Stimulated activated CD8-positive, alpha-beta memory T cell treated with anti-CD3 and anti-CD28 coated beads, Interleukin-2, amount 100 ng/mL, for 1 hour (primary cell): ENCODE measurements around the gene TMEM183A.
A peak's percentile ranks its signal among the peaks of the same experiment; 100 is the strongest.
"Not testable (repeated sequence)": the region's sequence is repeated elsewhere in the genome, so short reads cannot be mapped to it uniquely, and the experiment has no call there.

ENCODE experiments used
- DNase-seq, 2 donors: peaks; one replicate each; pipeline ENCODE4 v3.0.0-alpha.2; 2020; ENCODE audit warnings: low read depth in 2 of 2

The TMEM183A gene, protein sequence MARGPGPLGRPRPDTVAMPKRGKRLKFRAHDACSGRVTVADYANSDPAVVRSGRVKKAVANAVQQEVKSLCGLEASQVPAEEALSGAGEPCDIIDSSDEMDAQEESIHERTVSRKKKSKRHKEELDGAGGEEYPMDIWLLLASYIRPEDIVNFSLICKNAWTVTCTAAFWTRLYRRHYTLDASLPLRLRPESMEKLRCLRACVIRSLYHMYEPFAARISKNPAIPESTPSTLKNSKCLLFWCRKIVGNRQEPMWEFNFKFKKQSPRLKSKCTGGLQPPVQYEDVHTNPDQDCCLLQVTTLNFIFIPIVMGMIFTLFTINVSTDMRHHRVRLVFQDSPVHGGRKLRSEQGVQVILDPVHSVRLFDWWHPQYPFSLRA

GRCh38 chr1:203006948-203007871 is at the start of gene TMEM183A:
Gene TMEM183A, plus strand, starts transcription at chr1:203007374. Its CDS starts 92 bp downstream, at chr1:203007466.
- DNase-seq = peak; percentile 88 to 90

- DNase-seq = peak; percentile 84 to 88
These were observed 49.2 kb upstream of the TMEM183A start, which contains the start of gene ADIPOR1 for GRCh38 chr1:202957733-202958543. Gene ADIPOR1, minus strand, starts transcription at chr1:202958312. Its CDS starts 7,242 bp downstream, at chr1:202951070.

GRCh38 chr1:202958544-202959275 is 48.5 kb upstream of the TMEM183A start:
- no peak for DNase-seq

DNA sequence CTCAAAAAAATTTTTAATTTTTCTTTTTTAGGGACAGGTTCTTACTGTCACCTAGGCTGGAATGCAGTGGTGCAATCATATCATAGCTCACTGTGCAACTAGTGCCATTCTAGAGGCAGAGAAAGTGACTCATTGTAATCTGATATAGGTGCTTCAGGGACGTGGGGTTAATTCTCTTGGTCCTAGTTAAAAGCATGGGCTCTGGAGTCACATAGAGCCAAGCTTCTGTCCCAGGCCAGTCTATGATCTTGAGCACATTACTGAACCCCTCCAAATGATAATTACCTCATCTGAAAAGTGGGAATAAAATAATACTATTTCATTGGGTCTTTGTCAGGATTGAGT is 47.9 kb upstream of the TMEM183A start:
- DNase-seq = no peak

DNA sequence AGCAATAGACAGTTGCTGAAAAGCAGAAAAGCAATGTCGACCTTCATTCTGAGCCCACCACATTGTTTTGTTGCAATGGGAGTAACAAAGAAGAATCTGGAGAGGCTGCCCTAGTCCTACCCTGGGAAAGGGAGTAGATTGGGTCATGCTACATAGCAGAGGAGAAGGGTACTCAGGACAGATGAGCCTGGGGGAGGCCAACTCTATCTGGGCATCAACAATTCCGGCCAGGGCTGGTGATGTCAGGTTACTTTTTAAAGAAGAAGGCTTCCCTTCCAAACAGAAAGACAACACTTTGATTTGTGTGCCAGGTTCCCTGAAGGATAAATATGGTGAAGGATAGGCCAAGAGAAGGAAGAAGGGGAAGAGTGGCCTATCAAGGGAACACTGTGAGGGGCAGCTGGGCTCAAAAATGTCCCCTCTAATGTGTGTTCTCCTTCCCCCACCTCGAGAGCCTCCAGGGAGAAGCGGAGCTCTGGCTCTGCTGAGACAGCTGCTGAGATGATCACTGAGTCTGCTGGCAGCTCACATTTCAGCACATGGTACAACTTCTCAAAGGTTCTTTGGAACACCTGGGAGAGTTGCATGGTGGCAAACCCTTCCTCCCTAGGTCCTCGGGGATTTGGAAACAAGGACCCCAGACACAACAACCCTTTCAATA is 45.8 kb upstream of the TMEM183A start:
- no peak for DNase-seq

GRCh38 chr1:202964791-202965410 is 42.3 kb upstream of the TMEM183A start:
- no peak for DNase-seq

GRCh38 chr1:202965422-202965821 is 41.8 kb upstream of the TMEM183A start:
- DNase-seq = no peak

DNA sequence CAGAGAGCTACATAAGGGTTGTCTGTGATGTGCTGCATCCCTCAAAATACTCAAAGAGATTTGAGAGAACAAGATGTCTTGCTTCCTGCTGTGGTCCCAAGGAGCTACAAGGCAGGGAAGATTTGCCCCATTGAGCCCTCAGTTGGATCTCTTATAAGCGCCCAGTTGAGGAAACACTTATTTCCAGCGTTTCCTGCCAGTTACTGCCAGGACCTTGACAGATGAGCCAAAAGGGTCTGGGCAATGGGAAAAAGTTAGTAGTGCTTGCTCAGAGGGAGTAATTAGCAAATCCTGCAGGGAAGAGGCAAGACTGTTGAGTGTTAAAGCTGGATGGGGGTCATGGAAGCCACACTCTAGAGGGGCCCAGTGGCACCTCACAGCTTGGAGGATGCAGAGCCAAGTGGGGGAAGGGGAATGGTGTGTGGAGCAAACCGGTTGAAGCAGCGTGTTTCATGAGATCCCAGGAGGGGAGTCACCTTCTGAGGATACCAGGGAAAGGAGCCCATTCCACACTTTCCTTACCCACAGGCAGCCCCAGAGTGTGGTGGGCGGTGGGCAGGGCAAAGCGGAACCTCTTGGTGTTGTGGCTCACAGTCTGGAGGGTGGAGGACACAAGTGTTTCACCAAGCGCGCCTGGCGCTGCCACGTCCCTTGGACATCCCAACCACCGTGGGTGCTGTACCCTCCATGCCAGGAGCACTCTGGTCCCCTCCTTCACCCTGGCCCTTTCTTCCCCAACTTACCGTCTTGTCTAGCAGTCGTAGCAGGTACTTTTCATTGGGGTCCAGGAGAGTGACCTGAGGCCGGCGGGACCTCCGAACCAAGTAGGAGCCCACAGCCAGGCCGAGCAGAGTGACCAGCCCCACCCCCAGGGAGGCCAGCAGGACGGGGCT is 40.9 kb upstream of the TMEM183A start:
- DNase-seq = no peak

GRCh38 chr1:202967684-202968281 is 39.4 kb upstream of the TMEM183A start:
- DNase-seq = no peak

DNA sequence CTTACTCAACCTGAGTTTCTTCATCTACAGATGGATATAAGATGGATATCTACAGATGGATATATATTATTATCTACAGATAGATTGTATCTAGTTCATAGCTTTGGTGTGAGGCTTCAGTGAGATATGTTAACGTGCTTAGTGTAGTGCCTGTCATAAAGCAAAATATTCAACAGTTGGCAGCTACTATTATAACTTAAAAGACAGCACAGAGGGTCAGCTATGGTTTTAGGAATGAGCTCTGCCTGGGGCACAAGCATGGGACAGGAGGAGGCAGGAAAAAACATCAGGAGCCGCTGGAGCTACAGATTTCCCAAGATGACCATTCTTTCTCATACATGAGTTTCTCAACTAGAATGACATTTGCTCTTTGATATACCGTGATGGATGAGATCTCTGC is 38.8 kb upstream of the TMEM183A start:
- DNase-seq = no peak

- no peak for DNase-seq
These were observed 38.3 kb upstream of the TMEM183A start for GRCh38 chr1:202968895-202969295.

- DNase-seq = no peak
These were observed 35.1 kb upstream of the TMEM183A start for GRCh38 chr1:202972046-202972445.

DNA sequence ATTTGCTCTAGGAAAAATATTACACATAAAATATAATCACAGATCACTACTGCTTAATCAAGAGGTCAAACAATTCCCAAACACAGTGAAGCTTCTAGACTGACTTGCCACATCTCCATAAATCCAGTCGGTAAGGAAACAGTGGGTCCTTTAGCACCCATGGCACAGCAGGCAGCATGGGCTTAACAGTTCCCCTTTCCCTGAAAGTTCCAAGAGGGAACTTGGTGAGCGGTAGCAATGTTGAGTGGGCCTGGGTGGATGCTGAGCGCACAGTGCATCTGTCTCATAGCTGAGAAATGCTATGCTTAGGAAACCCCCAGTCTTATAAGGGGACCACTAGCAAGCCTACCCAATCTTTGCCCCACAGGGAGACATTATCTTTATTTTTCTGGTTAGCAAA is 32.3 kb upstream of the TMEM183A start:
- DNase-seq = no peak

- no peak for DNase-seq
These were observed 30.5 kb upstream of the TMEM183A start for GRCh38 chr1:202976633-202977032.

- no peak for DNase-seq
These were observed 27.7 kb upstream of the TMEM183A start for GRCh38 chr1:202979459-202979858.

GRCh38 chr1:202981939-202982338 is 25.2 kb upstream of the TMEM183A start:
- DNase-seq = no peak

- no peak for DNase-seq
These were observed 24.3 kb upstream of the TMEM183A start for GRCh38 chr1:202982715-202983430.

GRCh38 chr1:202986120-202986519 is 21.1 kb upstream of the TMEM183A start:
- DNase-seq = not testable (repeated sequence)
